Endothelial cell of umbilical vein (primary cell): ENCODE data around the gene BUD13. TPM values are rescaled to one million over a fixed set of nuclear protein-coding genes. Genes with fewer than 3 reads are reported as not detected.

Experiments
- BruUV-seq: library from RNA; stranded (reverse); fragments of 400-500 nt; replicated peaks from 2 replicates; lab custom pipeline; 2021; lab: Mats Ljungman, UMichigan
- CTCF ChIA-PET: fragments of 300-600, 350-600 bp; sonication (Branson Sonifier 250); formaldehyde crosslinking; loops from one replicate; lab custom pipeline; 2021; ENCODE audit warnings: antibody characterized with exemption, inconsistent platforms; lab: Charles Lee
- POLR2A ChIA-PET: fragments of 300-600, 350-600 bp; sonication (Branson Sonifier 250); formaldehyde crosslinking; loops from one replicate; lab custom pipeline; 2021; ENCODE audit warnings: antibody characterized with exemption, inconsistent platforms; lab: Charles Lee
- DNase-seq: peaks from one replicate; pipeline ENCODE4 v3.0.0-alpha.2; 2011; ENCODE audit warnings: low read depth, low spot score
- FAIRE-seq: peaks from 2 replicates; lab custom pipeline; 2011; peaks lifted over from hg19 to GRCh38; lab: Jason Lieb, UNC
- H2AFZ ChIP-seq: 2 replicates; pipeline ENCODE4 v1.6.0; 2012; ENCODE audit warnings: low read depth, low read length, control low read depth, inconsistent platforms
- H3K27ac ChIP-seq: 2 replicates; pipeline ENCODE4 v1.5.1; 2011; ENCODE audit warnings: low read depth, mild to moderate bottlenecking, control low read depth, low read length, moderate library complexity; ENCODE audit not compliant: insufficient read depth
- H3K27me3 ChIP-seq, 2 experiments: 2 replicates each; pipeline versions ENCODE4 v1.6.0 to v1.6.1; 2011; ENCODE audit warnings: low read length in 2 of 2, mixed read lengths in 1 of 2; ENCODE audit not compliant: control insufficient read depth in 2 of 2, insufficient read depth in 2 of 2
- H3K36me3 ChIP-seq, 2 experiments: 2 replicates in 1 of 2; 3 replicates in 1 of 2; pipeline ENCODE4 v1.5.1; 2011; ENCODE audit warnings: low read length in 2 of 2, mild to moderate bottlenecking in 1 of 2, moderate library complexity in 1 of 2; ENCODE audit not compliant: control insufficient read depth in 2 of 2, insufficient read depth in 2 of 2; ENCODE audit errors: extremely low read depth in 1 of 2
- H3K4me1 ChIP-seq: 3 replicates; pipeline ENCODE4 v1.5.1; 2011; ENCODE audit warnings: mild to moderate bottlenecking, low read length; ENCODE audit not compliant: control insufficient read depth, insufficient read depth; ENCODE audit errors: extremely low read depth
- H3K4me2 ChIP-seq: 2 replicates; pipeline ENCODE4 v1.6.1; 2011; ENCODE audit warnings: low read length, control low read depth, mixed read lengths; ENCODE audit not compliant: insufficient read depth
- H3K4me3 ChIP-seq, 3 experiments: fragments of 200-600 bp in 1 of 3; sonication (generic), shearing (Covaris generic) in 1 of 3; replicated peaks in 1 of 3; 2 replicates each; pipeline ENCODE4 v1.5.1; 2011 to 2016; ENCODE audit warnings: control low read depth in 3 of 3, low read length in 3 of 3, mild to moderate bottlenecking in 2 of 3, inconsistent platforms in 1 of 3, low read depth in 1 of 3, moderate library complexity in 1 of 3; ENCODE audit not compliant: insufficient read depth in 1 of 3
- H3K79me2 ChIP-seq: 2 replicates; pipeline ENCODE4 v1.6.0; 2012; ENCODE audit warnings: low read length, inconsistent platforms; ENCODE audit not compliant: control insufficient read depth, insufficient read depth
- H3K9ac ChIP-seq: replicated peaks from 2 replicates; pipeline ENCODE3; 2011; ENCODE audit warnings: low read length, control low read depth; ENCODE audit not compliant: insufficient read depth; ENCODE audit errors: extremely low read depth
- H3K9me1 ChIP-seq: replicated peaks from 3 replicates; pipeline ENCODE4 v1.6.0; 2011; ENCODE audit warnings: mild to moderate bottlenecking, low read length; ENCODE audit not compliant: control insufficient read depth, insufficient read depth; ENCODE audit errors: extremely low read depth
- H3K9me3 ChIP-seq: replicated peaks from 2 replicates; pipeline ENCODE4 v1.5.1; 2012; ENCODE audit warnings: low read length, inconsistent platforms; ENCODE audit not compliant: control insufficient read depth, insufficient read depth
- H4K20me1 ChIP-seq: replicated peaks from 2 replicates; pipeline ENCODE3; 2011; ENCODE audit warnings: mild to moderate bottlenecking, low read length; ENCODE audit not compliant: control insufficient read depth, insufficient read depth; ENCODE audit errors: extremely low read depth
- CTCF ChIP-seq, 2 donors: IDR thresholded peaks; 1 replicate in 1 of 2; 2 replicates in 1 of 2; pipeline ENCODE4 v1.5.1; 2011; ENCODE audit warnings: low read length in 2 of 2, mild to moderate bottlenecking in 2 of 2, moderate library complexity in 2 of 2, control low read depth in 1 of 2, inconsistent platforms in 1 of 2, low read depth in 1 of 2; ENCODE audit not compliant: insufficient read depth in 1 of 2; ENCODE audit errors: extremely low read depth in 1 of 2
- EZH2 ChIP-seq: IDR thresholded peaks from 2 replicates; pipeline ENCODE4 v1.6.1; 2012; ENCODE audit warnings: borderline replicate concordance, low read depth, mild to moderate bottlenecking, moderate library complexity, low read length, inconsistent platforms; ENCODE audit not compliant: severe bottlenecking
- FOS ChIP-seq: IDR thresholded peaks from 2 replicates; pipeline ENCODE4 v1.6.1; 2011; ENCODE audit warnings: mild to moderate bottlenecking, low read length, moderate library complexity, borderline replicate concordance; ENCODE audit not compliant: insufficient read depth
- JUN ChIP-seq: IDR thresholded peaks from 2 replicates; pipeline ENCODE4 v1.6.1; 2011; ENCODE audit warnings: borderline replicate concordance, low read depth; ENCODE audit not compliant: insufficient read length, insufficient read depth
- MYC ChIP-seq: IDR thresholded peaks from one replicate; pipeline ENCODE4 v1.6.1; 2011; ENCODE audit warnings: mild to moderate bottlenecking, low read depth, low read length
- POLR2A ChIP-seq: IDR thresholded peaks from 2 replicates; pipeline ENCODE4 v1.6.1; 2012; ENCODE audit warnings: low read depth, mild to moderate bottlenecking, control low read depth, low read length
- dilution Hi-C: fragments of 300-500 bp; cut with MboI; formaldehyde crosslinking; loops from one replicate; pipeline ENCODE4 v1.15.0; 2019; ENCODE audit warnings: low sequenced_read_pairs; ENCODE audit not compliant: extremely low pct_ligation_motif_present
- intact Hi-C: fragments of 100-400 bp; cut with micrococcal nuclease; formaldehyde crosslinking; loops from one replicate; pipeline ENCODE4 v1.10.0; 2022
- polyA plus RNA-seq, 4 experiments: library from polyadenylated mRNA; depleted of rRNA in 3 of 4; stranded (reverse) in 3 of 4; unstranded in 1 of 4; fragments of >200 nt; gene quantifications; 2 replicates each; pipeline versions ENCODE4 v1.2.1 to v1.2.3, GENCODE V29; 2011 to 2012; ENCODE audit warnings: missing spikeins in 1 of 4
- total RNA-seq: library from RNA; stranded (reverse); gene quantifications from 2 replicates; pipeline ENCODE4 v1.2.3, GENCODE V29; 2021
- TF ChIP-seq, protein P1 (sequence below): IDR thresholded peaks from 2 replicates; pipeline ENCODE4 v1.6.1; 2011; ENCODE audit not compliant: insufficient read depth, insufficient read length

BUD13 gene
- total and polyA plus RNA-seq, 2 donors (not counting 3 experiments of a cell fraction or from before 2014, with no cell fraction given) = 18.8 to 21.8 TPM

DNA sequence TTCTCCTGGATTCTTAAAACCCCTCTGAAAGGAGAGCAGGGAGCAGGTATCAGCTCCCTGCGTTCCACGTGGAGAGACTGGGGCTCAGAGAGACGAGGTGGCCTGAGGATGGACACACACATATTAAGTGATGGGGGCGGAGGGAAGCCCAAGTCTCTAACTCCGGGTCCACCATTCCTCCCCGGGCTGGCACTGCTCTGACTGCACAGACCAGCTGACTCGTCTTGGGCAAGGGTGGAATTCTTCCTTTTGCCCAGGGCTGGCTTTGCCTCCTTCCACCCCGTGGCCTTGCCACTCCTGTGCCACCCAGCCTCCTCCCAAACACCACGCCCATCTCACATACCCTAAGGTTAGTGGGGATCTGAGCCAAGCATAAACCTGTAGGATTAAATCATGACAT lies 65.0 kb downstream of the BUD13 start:
- Histone ChIP-seq H3K9ac (no peak overlapping the region), H3K27me3 (peaks cover 3 to 11% of the 10 kb centered on the region in 2 experiments), H2AFZ (no peak overlapping the region), H3K27ac (no peak overlapping the region), H3K9me1 (no peaks in the 10 kb centered on the region), H3K4me3 (no peak overlapping the region), H3K79me2 (no peaks in the 10 kb centered on the region), H3K4me1 (no peaks in the 10 kb centered on the region), H3K4me2 (no peak overlapping the region), H3K36me3 (no peaks in the 10 kb centered on the region), H4K20me1 (no peaks in the 10 kb centered on the region), H3K9me3 (no peaks in the 10 kb centered on the region)
- no peak for DNase-seq
- POLR2A ChIA-PET = no interaction called here
- TF ChIP-seq, protein P1, sequence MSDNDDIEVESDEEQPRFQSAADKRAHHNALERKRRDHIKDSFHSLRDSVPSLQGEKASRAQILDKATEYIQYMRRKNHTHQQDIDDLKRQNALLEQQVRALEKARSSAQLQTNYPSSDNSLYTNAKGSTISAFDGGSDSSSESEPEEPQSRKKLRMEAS = no peak
- TF ChIP-seq CTCF (IDR thresholded peaks at IDR 0.05; ENCODE audit: extremely low read depth in 1 of 2, insufficient read depth in 1 of 2, low read depth in 1 of 2, low read length in 2 of 2) (no peak), MYC (no peak), EZH2 (no peak), FOS (no peak), POLR2A (no peak), JUN (no peak)
- no peak for FAIRE-seq
- dilution Hi-C loops (no loop called here), intact Hi-C loops (no loop called here)
- BruUV-seq = no TSS peak
- CTCF ChIA-PET = no interaction called here
